HG03469 (cell line): ENCODE data around the gene PPP2R2C.
A peak's percentile ranks its signal among the peaks of the same experiment; 100 is the strongest.

ENCODE experiments used
- ATAC-seq: cut with Tn5 transposase; IDR thresholded peaks from one replicate; pipeline ENCODE4 v1.9.1; 2021; ENCODE audit warnings: mild to moderate bottlenecking, moderate library complexity, moderate number of reproducible peaks; ENCODE audit not compliant: unreplicated experiment

PPP2R2C gene

GRCh38 chr4:6383929-6384328 lies 88.5 kb downstream of the PPP2R2C start:
- no peak for ATAC-seq

DNA sequence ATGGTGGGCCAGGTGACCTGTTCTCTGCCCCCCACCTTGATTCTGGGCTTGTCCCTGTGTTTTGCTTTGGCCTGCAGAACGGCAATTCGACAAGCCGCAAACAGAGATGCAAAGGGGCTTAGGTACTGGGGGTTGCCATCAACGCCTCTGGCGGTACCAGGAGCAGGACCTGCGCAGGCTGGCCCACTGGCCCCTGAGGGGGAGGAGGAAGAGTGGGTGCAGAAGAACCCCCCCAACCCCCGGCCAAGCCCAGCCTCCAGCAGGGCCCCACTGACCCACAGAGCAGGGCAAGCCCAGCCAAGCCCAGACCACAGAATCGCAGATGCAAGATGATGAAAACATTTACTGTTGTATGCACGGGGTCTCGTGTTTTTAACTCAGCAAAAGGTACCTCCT lies 89.4 kb downstream of the PPP2R2C start:
- no peak for ATAC-seq

GRCh38 chr4:6381571-6382123 lies 90.8 kb downstream of the PPP2R2C start:
- ATAC-seq, result no peak

DNA sequence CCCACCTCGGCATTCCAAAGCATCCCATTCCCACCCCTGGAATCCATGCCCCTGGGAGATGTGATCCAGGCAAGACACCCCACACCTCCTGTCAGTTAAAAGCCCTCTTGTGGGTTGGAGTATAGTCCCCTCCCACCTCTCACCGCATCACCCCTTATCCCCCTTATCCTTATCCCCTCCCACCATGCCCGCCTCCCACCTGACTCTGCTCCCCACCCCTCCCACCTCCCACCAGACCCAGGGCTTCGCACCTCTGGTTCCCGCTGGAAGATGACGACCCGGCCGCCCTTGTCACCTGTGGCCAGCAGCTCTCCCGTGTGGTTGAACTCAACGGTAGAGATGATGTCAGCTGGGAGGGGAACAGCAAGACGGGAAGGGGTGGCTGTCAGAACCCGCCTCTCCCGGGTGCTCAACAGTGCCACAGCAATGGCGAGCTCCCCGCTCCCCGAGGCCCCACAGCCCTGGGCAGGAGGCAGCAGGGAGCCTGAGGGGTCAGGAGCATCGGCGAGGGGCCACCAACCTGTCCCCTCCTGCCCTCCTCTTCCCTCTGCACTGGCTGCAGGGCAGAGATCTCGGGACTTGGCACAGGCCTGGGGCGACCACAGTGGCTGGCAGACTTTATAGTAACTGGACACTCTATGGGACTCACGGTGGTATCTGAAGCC lies 91.5 kb downstream of the PPP2R2C start:
- no peak for ATAC-seq

- ATAC-seq, result no peak
These were observed 92.4 kb downstream of the PPP2R2C start for GRCh38 chr4:6379767-6380745.

DNA sequence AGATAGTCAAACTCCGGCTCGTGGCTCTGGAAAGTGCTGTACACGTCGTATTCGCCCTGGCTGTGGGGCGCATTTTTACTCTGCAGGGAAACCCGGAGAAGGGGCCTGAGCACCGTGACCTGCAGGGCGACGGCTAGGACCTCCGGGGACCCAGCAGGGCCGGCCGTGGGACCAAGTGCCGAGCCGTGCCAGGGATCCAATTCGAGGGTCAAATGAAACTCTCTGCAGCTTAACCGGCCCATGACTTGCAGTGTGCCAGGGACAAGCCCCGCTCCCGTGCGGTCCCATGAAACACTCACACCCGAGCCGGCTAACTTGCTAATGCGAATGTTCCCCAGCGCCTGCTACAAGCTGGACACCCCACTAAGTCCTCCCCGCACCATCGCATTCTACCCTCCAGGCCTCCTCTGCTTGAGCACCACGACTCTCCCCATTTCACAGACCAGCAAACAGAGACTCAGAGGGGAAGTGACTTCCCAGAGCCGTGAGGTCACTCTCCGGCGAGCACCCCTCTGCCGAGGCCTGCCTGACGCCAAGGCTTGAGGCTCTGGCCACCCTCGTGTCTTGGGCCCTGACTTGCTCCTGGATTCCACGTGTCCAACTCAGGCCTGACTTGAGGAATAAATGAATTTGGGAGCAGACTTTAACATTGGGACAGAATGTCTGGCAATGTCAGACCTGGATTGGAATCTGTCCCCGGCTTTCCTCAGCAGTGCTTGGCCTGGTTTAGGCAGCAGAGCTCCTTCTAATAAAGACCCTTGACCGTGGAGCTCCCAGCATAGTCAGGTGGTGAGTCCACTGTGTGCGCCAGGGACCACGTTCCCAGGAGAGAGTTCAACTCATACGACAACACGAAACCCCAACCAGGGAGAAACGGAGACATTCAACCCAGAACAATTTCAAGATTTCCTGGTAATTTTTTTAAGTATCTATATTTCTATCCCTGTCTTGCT lies 93.6 kb downstream of the PPP2R2C start:
- no peak for ATAC-seq

- ATAC-seq, result no peak
These were observed 94.6 kb downstream of the PPP2R2C start for GRCh38 chr4:6377626-6378492.

GRCh38 chr4:6375620-6376295 lies 96.7 kb downstream of the PPP2R2C start:
- no peak for ATAC-seq

GRCh38 chr4:6374575-6374974 lies 97.8 kb downstream of the PPP2R2C start:
- no peak for ATAC-seq

GRCh38 chr4:6373541-6374410 lies 98.6 kb downstream of the PPP2R2C start:
- no peak for ATAC-seq

- ATAC-seq, result peak; percentile 65
These were observed 99.5 kb downstream of the PPP2R2C start for GRCh38 chr4:6372649-6373525.

GRCh38 chr4:6371812-6372211 lies 100.6 kb downstream of the PPP2R2C start:
- ATAC-seq, result no peak

DNA sequence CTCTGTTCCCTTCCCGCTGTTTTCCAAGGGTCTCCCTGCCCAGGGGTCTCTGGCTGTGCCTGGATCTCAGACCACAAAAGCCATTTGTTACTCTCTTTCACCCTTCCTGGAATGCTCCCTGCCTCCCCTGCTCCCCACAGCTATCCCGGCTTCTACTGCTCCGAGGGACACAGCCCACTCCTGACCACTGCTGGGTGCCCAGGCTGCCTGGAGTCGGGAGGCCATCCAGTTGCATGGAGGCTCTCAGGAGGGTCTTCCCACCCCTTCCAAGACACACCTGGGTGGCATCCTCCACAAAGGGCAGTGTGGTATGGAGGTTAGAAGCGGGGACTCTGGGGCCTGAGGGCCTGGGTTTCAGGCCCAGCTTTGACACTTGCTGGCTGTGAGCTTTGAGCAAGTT lies 101.1 kb downstream of the PPP2R2C start:
- no peak for ATAC-seq

DNA sequence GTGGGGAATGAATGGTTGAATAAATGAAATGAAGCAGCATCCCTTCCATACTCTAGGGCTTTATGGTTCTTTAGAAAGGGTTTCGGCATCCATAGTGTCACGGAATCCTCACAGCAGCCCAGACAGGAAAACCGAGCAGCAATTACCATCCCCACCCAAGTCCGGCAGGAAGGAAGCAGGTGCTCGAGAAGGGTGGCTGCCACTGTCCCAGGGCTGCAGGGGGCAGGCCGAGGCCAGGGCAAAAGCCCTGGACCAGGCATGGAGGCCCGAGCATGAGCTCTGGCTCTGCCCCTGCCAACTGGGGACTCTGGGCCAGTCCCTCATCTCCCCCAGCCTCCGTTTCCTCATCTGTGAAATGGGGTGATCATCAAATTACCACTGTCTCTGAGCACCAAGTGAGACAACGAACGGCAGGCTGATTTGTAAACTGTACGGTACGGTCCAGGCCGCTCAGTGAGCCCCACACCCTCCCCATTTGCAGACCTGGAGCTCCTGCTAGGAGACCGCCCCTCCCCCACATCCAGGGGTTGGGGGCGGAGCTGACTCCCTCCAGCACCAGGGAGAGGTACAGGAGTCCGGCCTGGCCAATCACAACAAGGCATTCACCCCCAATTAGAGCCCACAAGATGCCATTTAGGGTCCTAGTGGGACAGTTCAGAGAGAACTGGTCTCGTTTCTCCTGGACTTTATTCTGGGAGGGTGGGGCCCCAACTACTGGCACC lies 102.3 kb downstream of the PPP2R2C start:
- no peak for ATAC-seq

DNA sequence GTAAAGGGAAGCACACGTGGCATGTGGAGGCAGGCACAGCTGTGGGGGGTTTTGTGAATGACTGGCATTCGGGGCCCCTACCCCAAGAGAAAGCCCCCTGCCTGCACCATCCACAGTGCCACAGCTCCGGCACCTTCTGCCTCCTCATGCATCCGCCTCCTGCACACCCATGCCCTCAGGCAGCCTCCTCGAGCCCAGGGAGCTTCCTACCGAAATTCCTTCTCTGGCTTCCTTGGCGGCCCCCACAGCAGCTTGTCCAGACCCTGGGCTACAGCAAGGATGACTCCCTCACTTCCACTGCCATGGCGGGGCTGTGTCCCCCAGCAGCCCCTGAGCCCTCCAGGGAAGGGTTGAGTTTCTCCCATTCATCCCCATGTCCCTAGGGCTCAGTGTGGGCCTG lies 102.9 kb downstream of the PPP2R2C start:
- no peak for ATAC-seq

DNA sequence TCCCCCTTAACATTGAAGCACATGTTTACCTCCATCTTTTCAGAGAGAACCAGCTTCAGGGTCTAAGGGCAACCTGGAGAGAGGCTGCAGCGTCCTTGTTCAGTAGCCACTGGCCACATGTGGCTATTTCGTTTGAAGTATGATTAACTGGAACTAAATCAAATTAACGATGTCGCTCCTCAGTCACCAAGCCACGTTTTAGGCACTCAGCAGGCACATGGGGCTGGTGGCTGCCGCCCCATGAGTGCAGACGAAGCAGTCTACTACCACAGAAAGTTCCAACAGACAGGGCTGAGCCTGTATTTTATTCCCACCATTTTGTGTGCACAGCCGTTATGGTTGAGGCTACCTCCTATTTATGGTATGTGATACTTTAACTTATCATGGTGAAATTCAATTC lies 103.4 kb downstream of the PPP2R2C start:
- no peak for ATAC-seq

GRCh38 chr4:6368601-6369000 lies 103.8 kb downstream of the PPP2R2C start:
- no peak for ATAC-seq
